ENCODE measurements around the gene PIPOX. TPM values are rescaled to one million over a fixed set of nuclear protein-coding genes. Genes with fewer than 3 reads are reported as not detected.

Gene PIPOX
- total RNA-seq, 2 donors from 2014 or later: 3.1 TPM; not detected in 1

- WGBS, 2 donors: 85 to 90% methylated on average over 12 to 13 of the region's 13 CpGs
- no peaks in the 10 kb centered on the region for H3K27me3 ChIP-seq
- H3K27ac ChIP-seq: no peak overlapping the region
- intact Hi-C loops (cut with DNase I): no loop called here
- TF ChIP-seq CTCF (IDR thresholded peaks at IDR 0.05) (no peak), POLR2A (IDR thresholded peaks at IDR 0.05) (no peak)
- H3K36me3 ChIP-seq (replicated peaks in 1 of 2; ENCODE audit: insufficient read depth in 1 of 2, low read depth in 2 of 2): no peaks in the 10 kb centered on the region
- H3K4me3 ChIP-seq: no peak overlapping the region
- ATAC-seq: no peak
- no peak for DNase-seq
- no peaks in the 10 kb centered on the region for H3K9me3 ChIP-seq
- peaks cover 11% of the 10 kb centered on the region for H3K4me1 ChIP-seq
Observed at GRCh38 chr17:29039764-29040598, 3.0 kb upstream of the PIPOX start.

- TF ChIP-seq CTCF (IDR thresholded peaks at IDR 0.05) (no peak), POLR2A (IDR thresholded peaks at IDR 0.05) (no peak)
- intact Hi-C loops (cut with DNase I): no loop called here
- ATAC-seq (no peak), DNase-seq (no peak)
- no peaks in the 10 kb centered on the region for H3K9me3 ChIP-seq
- no peaks in the 10 kb centered on the region for H3K27me3 ChIP-seq
- H3K4me1 ChIP-seq: peaks cover 11% of the 10 kb centered on the region
- no peaks in the 10 kb centered on the region for H3K36me3 ChIP-seq (replicated peaks in 1 of 2; ENCODE audit: insufficient read depth in 1 of 2, low read depth in 2 of 2)
- 94 to 97% methylated on average over 2 of the region's 2 CpGs for WGBS, 2 donors
- no peak overlapping the region for H3K27ac ChIP-seq
- no peak overlapping the region for H3K4me3 ChIP-seq
Observed at GRCh38 chr17:29041091-29041490, 1.9 kb upstream of the PIPOX start.

GRCh38 chr17:29041571-29041970 is 1.4 kb upstream of the PIPOX start:
- no peaks in the 10 kb centered on the region for H3K27me3 ChIP-seq
- H3K27ac ChIP-seq: no peak overlapping the region
- H3K4me3 ChIP-seq: no peak overlapping the region
- peaks cover 11% of the 10 kb centered on the region for H3K4me1 ChIP-seq
- intact Hi-C loops (cut with DNase I): no loop called here
- H3K36me3 ChIP-seq (replicated peaks in 1 of 2; ENCODE audit: insufficient read depth in 1 of 2, low read depth in 2 of 2): no peaks in the 10 kb centered on the region
- 83 to 86% methylated on average over 6 of the region's 6 CpGs for WGBS, 2 donors
- ATAC-seq: no peak
- no peak for DNase-seq
- no peaks in the 10 kb centered on the region for H3K9me3 ChIP-seq
- no peak for TF ChIP-seq POLR2A (IDR thresholded peaks at IDR 0.05)

GRCh38 chr17:29042026-29042678 is 789 bp upstream of the PIPOX start:
- Histone ChIP-seq H3K9me3 (no peaks in the 10 kb centered on the region), H3K36me3 (replicated peaks in 1 of 2; ENCODE audit: insufficient read depth in 1 of 2, low read depth in 2 of 2) (no peaks in the 10 kb centered on the region), H3K27me3 (no peaks in the 10 kb centered on the region), H3K27ac (peak overlapping the region in 1 of 4 donors; percentile 64), H3K4me3 (no peak overlapping the region), H3K4me1 (peaks cover 11% of the 10 kb centered on the region)
- no peak for ATAC-seq
- no peak for DNase-seq
- WGBS, 2 donors: 74 to 79% methylated on average over 11 of the region's 11 CpGs
- TF ChIP-seq POLR2A (IDR thresholded peaks at IDR 0.05) (no peak), CTCF (IDR thresholded peaks at IDR 0.05) (no peak)
- intact Hi-C loops (cut with DNase I): no loop called here

- 82 to 85% methylated on average over 3 of the region's 3 CpGs for WGBS, 2 donors
- DNase-seq (peak in 1 of 4 donors; percentile 22), ATAC-seq (no peak)
- H3K9me3 ChIP-seq: no peaks in the 10 kb centered on the region
- H3K27me3 ChIP-seq: no peaks in the 10 kb centered on the region
- H3K4me1 ChIP-seq: peaks cover 11% of the 10 kb centered on the region
- TF ChIP-seq CTCF (IDR thresholded peaks at IDR 0.05) (no peak), POLR2A (IDR thresholded peaks at IDR 0.05) (no peak)
- no peak overlapping the region for H3K4me3 ChIP-seq
- no peaks in the 10 kb centered on the region for H3K36me3 ChIP-seq (replicated peaks in 1 of 2; ENCODE audit: insufficient read depth in 1 of 2, low read depth in 2 of 2)
- intact Hi-C loops (cut with DNase I): no loop called here
- no peak overlapping the region for H3K27ac ChIP-seq
Observed at GRCh38 chr17:29043539-29044145, 701 bp downstream of the PIPOX start.
